Vagina (tissue), 2 donors: ENCODE measurements around the gene SGPP2.

Experiments
- POLR2A ChIP-seq, 2 donors: fragments of 450-650 bp; IDR thresholded peaks; one replicate each; pipeline ENCODE4 v1.6.1; 2017; ENCODE audit warnings: antibody characterized with exemption in 2 of 2, mild to moderate bottlenecking in 2 of 2, moderate library complexity in 2 of 2
- POLR2AphosphoS5 ChIP-seq, 2 donors: sonication (generic); formaldehyde crosslinking; IDR thresholded peaks; one replicate each; pipeline ENCODE4 v1.9.0; 2017; ENCODE audit warnings: antibody characterized with exemption in 2 of 2, mild to moderate bottlenecking in 2 of 2, low read depth in 1 of 2; ENCODE audit not compliant: insufficient read depth in 1 of 2
- TF ChIP-seq, protein P1 (sequence below), 3 experiments: fragments of 450-650 bp in 2 of 3; fragments of 200-600 bp in 1 of 3; sonication (generic) in 1 of 3; IDR thresholded peaks; one replicate each; pipeline ENCODE4 v1.5.1; 2017 to 2019; ENCODE audit warnings: antibody characterized with exemption in 3 of 3, mild to moderate bottlenecking in 2 of 3, moderate library complexity in 2 of 3

DNA sequence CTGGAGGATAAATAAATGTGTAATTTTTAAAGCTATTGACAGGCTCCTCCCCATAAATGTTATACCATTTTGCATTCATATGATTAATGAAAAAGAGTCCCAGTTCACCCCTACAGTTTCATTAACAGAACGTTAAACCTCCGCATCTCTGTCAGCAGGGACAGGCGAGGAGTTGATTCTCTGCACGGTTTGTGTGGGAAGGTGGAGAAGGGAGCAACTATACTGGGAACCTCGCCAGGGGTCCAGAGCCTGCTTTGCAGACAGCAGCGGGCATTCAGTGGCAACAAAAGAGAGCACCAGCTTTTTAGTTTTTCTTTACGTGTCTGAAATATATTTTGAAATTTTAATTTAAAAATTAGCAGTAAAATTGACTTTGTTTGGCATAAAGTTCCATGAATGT, 130.2 kb downstream of the SGPP2 start:
- TF ChIP-seq, protein P1, sequence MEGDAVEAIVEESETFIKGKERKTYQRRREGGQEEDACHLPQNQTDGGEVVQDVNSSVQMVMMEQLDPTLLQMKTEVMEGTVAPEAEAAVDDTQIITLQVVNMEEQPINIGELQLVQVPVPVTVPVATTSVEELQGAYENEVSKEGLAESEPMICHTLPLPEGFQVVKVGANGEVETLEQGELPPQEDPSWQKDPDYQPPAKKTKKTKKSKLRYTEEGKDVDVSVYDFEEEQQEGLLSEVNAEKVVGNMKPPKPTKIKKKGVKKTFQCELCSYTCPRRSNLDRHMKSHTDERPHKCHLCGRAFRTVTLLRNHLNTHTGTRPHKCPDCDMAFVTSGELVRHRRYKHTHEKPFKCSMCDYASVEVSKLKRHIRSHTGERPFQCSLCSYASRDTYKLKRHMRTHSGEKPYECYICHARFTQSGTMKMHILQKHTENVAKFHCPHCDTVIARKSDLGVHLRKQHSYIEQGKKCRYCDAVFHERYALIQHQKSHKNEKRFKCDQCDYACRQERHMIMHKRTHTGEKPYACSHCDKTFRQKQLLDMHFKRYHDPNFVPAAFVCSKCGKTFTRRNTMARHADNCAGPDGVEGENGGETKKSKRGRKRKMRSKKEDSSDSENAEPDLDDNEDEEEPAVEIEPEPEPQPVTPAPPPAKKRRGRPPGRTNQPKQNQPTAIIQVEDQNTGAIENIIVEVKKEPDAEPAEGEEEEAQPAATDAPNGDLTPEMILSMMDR (IDR thresholded peaks at IDR 0.05): no peak
- TF ChIP-seq POLR2A (IDR thresholded peaks at IDR 0.05) (no peak), POLR2AphosphoS5 (IDR thresholded peaks at IDR 0.05; ENCODE audit: insufficient read depth in 1 of 2, low read depth in 1 of 2) (no peak)
